SIG-M5 treated with dmso at 0.1 percent for 504 hours (cell line): ENCODE measurements around the gene GCN1.

Source experiments
- DNase-seq: peaks from one replicate; lab custom pipeline; 2025; ENCODE audit not compliant: unreplicated experiment; lab: John Stamatoyannopoulos, UW

GCN1 gene

GRCh38 chr12:120144215-120144614, 50.3 kb downstream of the GCN1 start:
- DNase-seq = no peak

- no peak for DNase-seq
Observed at GRCh38 chr12:120142231-120142877, 52.2 kb downstream of the GCN1 start.

DNA sequence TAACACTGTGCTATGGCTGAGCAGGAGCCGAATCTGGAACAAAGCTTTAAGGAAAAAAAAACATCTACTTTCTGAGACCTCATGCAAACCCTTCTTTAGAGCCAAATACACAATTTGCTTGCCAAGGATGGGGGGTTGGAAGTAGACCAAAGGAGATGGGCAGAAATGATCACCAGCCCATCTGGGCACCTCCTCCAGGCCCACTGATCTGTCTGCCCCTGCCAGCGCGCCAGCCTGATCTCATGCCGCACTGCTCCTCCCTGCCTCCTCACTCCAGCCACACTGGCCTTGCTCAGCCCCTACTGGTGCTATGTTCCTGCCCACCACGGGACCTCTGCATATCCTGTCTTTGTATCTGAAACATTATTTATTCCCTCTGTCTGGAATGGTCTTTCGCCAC, 53.2 kb downstream of the GCN1 start:
- no peak for DNase-seq

DNA sequence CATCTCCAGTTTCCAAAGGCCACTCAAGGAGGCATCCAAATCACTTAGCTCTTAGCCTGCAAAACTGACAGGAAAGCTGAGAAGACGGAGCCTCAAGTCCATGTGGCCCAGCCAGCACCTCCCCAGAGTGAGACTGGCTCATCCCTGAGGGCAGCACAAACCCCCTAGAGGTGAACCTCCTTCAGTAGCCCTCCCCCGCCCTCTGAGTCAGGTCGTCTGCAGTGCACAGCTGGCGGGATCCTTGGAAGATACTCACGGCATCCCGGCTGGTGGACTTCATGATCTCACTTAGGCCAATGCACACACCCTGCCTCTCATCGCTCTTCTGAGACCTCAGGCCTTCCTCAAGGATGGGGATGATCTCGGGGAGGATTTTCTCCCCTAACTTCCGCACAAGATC, 53.9 kb downstream of the GCN1 start:
- DNase-seq = no peak

GRCh38 chr12:120139958-120140357, 54.6 kb downstream of the GCN1 start:
- no peak for DNase-seq

GRCh38 chr12:120138366-120138765, 56.1 kb downstream of the GCN1 start:
- no peak for DNase-seq

DNA sequence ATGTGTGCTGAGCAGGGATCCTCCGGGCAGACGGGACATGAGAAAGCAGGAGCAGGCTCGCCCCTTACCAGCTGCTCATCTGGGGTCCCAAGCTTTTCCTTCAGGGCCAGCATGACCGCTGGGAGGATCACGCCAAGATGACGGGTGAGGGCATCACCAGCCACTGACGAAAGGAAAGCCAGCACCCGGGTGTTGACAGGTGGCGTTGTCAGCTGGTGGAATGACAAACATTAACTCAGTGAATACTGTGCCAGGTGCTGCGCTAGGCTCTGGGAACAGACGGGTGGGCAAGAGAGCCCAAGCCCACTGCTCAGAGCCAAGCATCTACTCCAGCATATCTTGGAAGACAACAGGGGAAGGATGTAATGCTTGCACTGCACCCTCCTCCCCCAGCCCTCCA, 56.7 kb downstream of the GCN1 start:
- no peak for DNase-seq

GRCh38 chr12:120136093-120136770, 58.3 kb downstream of the GCN1 start:
- DNase-seq = peak; percentile 25

DNA sequence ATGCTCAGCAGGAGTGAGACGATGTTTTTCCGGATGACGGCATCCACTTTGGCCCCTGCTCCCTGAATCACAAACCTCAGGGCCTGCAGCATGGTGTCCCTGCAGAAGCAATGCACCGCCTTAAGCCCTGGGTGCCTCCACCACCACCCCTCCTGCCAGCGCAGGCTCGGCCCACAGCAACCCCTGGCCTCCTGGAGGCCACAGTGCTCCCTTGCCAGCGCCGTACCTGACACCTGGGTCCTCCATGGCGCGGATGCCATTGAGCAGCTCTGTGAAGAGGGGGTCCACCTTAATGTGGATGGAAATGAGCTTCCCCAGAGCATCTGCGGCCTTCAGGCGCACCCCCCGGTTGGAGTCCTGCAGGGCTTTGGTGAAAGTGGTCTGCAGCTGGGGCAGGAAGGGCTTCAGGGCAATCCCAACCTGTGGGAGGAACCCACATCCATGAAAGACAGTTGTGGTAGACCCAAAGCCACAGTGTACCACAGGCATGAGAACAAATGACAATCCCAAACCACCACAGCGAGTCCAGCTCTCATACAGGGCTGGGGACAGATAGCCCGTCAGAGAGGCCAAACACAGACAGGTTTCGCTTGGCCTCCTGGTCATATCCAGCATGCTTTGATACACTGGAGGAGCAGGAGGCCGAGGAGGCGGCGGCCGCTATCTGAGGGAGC, 60.1 kb downstream of the GCN1 start:
- no peak for DNase-seq

GRCh38 chr12:120132863-120133385, 61.6 kb downstream of the GCN1 start:
- no peak for DNase-seq

DNA sequence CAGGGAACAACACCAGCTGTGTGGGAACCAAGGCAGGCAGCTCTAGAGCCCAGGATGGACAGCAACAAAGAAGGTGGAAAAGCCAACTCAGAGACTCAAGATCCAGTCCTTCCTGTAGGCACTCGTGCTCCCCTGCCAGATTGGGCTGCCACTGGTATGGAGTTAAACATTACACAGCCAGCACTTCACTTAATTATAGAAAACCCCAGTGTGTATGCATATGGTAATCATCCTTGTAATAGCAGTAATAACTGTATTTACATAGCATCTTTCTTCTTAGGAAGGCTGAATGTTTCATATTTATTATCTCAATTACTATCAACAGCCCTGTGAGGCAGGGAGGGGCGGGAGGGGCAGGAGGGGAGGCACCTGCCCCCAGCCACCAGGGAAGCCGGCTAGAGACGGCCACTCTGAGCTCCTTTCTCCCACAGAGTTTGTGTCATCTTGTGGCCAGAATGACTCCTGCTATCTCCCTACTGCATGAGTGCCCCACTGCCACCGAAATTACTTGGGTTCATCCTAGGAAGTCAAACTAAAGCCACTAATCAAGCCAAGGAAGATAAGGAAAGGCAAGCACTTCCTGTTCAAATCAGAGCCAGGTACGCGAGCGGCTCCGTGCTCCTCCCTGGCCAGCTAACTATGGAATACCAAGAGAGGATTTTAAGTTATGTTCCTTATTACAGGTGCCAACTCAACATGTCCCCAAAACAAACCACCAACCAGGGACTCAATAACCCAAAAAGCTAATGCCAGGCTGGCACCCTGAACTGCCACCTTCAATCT, 62.3 kb downstream of the GCN1 start:
- DNase-seq = no peak

GRCh38 chr12:120131116-120131515, 63.4 kb downstream of the GCN1 start:
- DNase-seq = no peak

- DNase-seq = no peak
Observed at GRCh38 chr12:120130011-120130410, 64.5 kb downstream of the GCN1 start.

- DNase-seq = peak; percentile 87
Observed at GRCh38 chr12:120126635-120127005, 67.9 kb downstream of the GCN1 start.

DNA sequence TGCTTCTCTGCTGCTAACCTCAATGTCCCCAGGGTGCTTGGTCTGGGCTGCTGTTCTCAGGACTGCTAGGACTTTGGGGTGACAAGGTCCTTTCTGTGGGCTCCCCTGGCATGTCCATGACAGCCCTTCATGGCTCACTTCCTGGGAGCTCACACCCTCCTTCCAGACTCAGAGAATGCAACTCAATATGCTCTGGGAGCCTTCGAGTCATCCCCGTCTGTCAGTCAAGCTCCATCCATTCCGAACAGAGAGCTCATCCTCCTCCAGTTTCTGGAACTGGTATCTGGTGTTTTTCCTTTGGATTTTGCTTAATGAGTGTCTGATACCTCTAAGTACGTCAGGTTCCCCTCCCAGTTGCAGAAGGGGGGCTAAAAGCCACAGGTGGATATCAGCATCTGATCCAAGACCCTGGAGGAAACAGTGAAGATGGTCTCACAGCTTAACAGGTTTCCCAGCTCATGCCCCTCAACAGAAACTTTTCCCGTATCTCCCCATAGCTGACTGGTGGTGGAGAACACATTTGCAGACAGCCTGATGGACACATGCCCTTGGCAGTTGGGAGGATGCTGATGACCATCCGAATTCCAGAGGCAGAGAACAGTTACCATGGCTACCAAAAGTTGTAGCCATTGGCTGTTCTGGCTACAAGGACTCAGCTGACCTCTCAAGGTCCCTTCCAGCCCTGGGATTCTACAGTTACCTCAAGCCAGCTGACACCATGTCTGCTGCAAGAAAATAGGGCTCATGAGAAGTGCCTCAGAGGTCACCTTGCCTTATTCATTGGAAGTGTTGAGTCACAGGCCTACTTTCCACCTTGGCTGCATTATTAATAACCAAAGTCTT, 68.5 kb downstream of the GCN1 start:
- DNase-seq = no peak

DNA sequence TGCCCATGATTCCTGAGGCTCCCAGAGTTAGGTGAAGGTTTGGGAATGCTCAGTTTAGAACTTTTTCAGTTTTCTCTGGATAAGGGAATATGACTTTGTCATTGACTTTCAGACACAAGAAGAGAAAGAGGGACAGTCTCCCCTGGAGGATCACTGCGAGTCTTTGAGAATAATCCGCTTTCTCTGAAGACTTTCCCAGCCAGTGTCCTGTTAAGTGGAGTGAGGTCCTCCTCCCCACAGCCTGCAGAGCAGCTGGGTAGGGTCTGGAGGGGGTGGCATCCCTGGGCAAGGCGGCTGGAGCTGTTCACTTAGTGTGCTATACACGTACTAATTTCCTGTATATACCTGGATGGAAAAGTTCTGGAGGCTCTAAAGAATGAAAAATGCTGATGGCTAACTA, 69.5 kb downstream of the GCN1 start:
- DNase-seq = no peak

- DNase-seq = no peak
Observed at GRCh38 chr12:120121766-120122293, 72.7 kb downstream of the GCN1 start.

GRCh38 chr12:120121343-120121742, 73.2 kb downstream of the GCN1 start:
- DNase-seq = no peak

GRCh38 chr12:120119271-120119973, 75.1 kb downstream of the GCN1 start:
- DNase-seq = peak; percentile 78
